Measurements from ENCODE around the gene LTBP1.
"Not testable (repeated sequence)": the region's sequence is repeated elsewhere in the genome, so short reads cannot be mapped to it uniquely, and the experiment has no call there.

The LTBP1 gene

GRCh38 chr2:33369191-33369590, 422.4 kb downstream of the LTBP1 start:
- DNase-seq: no peak

GRCh38 chr2:33370636-33371265, 424.0 kb downstream of the LTBP1 start:
- DNase-seq: no peak

GRCh38 chr2:33371304-33372090, 424.7 kb downstream of the LTBP1 start:
- DNase-seq: no peak

DNA sequence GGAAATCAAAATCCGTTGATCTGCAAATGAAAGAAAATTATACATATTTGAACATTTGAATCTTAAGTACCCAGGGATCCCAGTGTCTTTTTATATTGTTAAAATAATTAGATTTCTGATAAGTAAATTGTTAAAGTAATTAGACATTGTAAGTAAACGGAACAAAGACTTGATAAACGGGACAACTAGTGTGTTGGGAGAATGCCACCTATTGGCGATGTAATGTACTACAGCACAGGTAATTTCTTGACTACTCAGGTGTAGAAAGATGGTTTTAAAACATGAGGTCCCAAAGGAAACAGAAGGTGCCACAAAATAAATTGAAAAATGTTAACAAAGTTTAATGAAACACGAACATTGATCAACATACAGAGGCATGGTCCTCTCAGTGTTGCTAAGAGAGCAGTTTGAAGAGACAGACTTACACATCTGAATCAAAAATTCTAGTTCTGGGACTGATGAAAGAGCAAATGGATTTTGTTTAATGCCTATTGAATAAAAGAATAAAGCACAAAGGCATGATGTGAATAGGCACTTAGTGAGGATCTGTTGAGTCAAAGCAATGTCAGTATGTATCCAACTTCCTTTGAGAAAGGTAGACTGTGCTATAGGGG, 426.3 kb downstream of the LTBP1 start:
- no peak for DNase-seq

- no peak for DNase-seq
Measured at GRCh38 chr2:33373986-33374385, 427.2 kb downstream of the LTBP1 start.

DNA sequence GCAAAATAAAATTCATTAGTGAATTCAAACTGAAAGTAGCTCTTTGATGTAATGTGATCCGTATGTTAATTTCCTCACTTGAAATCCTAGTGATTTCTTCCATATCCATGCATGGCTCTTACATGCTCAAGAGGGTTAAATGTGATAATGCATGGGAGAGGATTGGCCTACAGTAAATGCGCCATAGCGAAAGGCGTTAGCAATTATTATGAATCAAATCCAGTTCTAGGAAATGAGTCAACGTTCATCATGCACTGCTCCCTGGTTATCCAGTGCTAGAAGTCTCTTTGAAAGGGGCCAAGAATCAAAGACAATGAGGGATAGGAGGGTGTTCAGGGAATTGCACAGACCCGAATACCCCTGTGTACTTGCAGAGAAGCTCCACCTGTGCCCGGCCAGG, 428.3 kb downstream of the LTBP1 start:
- no peak for DNase-seq

DNA sequence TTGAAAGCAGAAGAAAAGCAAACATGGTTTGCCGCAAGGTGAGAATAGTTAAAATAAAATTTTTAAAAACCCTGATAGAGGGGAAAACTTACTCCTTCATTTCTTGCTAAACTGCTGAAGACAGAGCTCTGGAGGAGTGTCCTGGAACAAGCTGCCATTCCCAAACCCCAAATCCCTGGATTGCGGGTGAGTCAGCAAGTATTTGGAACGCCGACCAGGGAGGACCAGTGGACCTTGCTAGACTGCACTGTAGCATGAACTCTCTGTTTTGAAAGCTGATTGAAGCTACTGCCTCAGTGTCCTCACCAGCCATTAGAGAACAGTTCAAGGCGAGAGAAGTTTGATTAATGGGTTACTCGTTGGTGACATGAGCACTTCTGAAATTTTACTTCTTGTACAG, 430.3 kb downstream of the LTBP1 start:
- no peak for DNase-seq

- no peak for DNase-seq
Measured at GRCh38 chr2:33378556-33379210, 431.9 kb downstream of the LTBP1 start.

- no peak for DNase-seq
Measured at GRCh38 chr2:33380001-33380609, 433.4 kb downstream of the LTBP1 start.

- DNase-seq: no peak
Measured at GRCh38 chr2:33380719-33381118, 434.0 kb downstream of the LTBP1 start.

DNA sequence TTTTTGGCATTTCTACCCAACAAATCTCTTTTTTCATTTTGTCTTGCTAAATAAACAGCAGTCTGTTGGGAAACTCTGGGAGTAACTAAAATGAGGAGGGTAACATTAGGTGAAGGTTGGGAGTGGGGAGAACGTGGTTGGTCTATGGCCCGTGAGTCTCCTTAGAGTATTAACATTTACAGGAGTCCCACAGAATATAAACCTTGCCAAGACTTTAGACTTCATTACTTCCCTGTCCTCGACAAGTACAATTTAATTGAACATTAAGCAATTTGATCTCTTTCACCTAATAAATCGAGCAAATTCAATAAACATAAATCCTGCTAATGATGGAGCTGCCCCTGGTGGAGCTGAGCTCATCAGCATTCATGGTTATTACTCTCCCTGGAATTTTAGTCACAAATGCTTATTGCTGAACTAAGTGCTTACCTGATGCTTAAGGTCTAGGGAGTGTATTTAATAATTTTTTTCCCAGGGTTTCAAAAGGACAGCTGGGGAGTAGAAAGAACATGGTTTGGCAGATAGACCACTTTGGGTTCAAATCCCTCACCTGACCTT, 434.6 kb downstream of the LTBP1 start:
- DNase-seq: no peak

- DNase-seq: no peak
Measured at GRCh38 chr2:33383855-33384598, 437.3 kb downstream of the LTBP1 start.

GRCh38 chr2:33384599-33384961, 437.8 kb downstream of the LTBP1 start:
- no peak for DNase-seq

DNA sequence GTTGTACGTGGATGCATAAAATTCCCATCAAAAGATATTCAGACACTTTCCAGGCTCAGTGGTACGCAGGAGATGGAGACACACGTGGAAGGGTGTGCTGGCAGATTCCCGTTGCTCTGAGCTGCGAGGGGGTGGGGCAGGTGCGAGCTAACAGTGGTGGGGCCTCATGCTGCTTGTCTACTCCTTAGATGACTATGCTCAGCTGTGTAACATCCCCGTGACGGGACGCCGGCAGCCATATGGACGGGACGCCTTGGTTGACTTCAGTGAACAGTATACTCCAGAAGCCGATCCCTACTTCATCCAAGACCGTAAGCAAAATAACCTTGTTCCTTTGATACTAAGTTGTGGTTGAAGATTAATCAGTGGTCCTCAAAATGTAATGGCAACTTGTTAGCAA, 442.2 kb downstream of the LTBP1 start:
- DNase-seq: no peak

- not testable (repeated sequence) for DNase-seq
Measured at GRCh38 chr2:33389695-33390094, 442.9 kb downstream of the LTBP1 start.

- no peak for DNase-seq
Measured at GRCh38 chr2:33391529-33392255, 444.9 kb downstream of the LTBP1 start.

GRCh38 chr2:33392366-33392765, 445.6 kb downstream of the LTBP1 start:
- DNase-seq: no peak

- DNase-seq: no peak
Measured at GRCh38 chr2:33395034-33395433, 448.3 kb downstream of the LTBP1 start.

DNA sequence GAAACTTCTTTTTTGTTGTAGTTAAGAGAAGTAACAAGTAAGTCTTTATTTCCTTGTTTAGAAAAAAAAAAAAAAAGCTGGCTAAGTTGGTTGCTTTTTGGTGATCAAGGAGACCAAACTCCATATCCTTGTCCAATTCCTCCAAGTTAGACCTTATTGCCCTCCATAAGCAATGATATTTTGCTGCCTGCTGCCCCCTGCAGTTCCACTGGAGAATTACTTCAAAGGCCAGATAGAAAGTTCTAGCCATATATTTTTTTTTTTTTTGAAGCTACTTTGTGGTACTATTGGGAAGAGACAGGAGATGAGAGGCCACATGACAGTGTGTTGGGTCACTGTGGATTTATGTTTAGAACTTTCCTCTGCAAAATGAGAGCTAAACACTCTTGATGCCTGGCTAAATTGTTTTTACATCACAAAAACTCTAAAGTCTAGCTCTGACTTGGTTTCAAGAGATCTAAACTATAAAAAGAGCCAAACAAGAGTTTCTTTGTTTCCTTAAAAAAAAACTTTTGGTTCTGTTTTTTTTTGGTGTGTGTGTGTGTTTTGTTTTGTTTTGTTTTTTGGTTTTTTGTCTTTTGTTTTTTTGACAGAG, 449.0 kb downstream of the LTBP1 start:
- DNase-seq: peak; percentile 15

- no peak for DNase-seq
Measured at GRCh38 chr2:33404321-33404720, 457.6 kb downstream of the LTBP1 start.

GRCh38 chr2:33406622-33407021, 459.9 kb downstream of the LTBP1 start:
- no peak for DNase-seq
